ENCODE data around the gene PPFIBP1.

GRCh38 chr12:27711967-27712366 is 188.0 kb downstream of the PPFIBP1 start:
- TF ChIP-seq CTCF (IDR thresholded peaks at IDR 0.05) (no peak), POLR2A (IDR thresholded peaks at IDR 0.05) (no peak)
